OCI-LY3 (cell line): ENCODE measurements around the gene CAPG.
"Not testable (repeated sequence)": the region's sequence is repeated elsewhere in the genome, so short reads cannot be mapped to it uniquely, and the experiment has no call there.

Experiments used
- H2AFZ ChIP-seq: fragments of 200-600, 300-600 bp; shearing (Covaris generic); 2 replicates; pipeline ENCODE4 v1.6.0; 2014; ENCODE audit warnings: antibody characterized with exemption, low read depth, low read length
- H3K27ac ChIP-seq: fragments of 200-600, 300-600 bp; sonication (generic); 2 replicates; pipeline ENCODE4 v1.5.1; 2014; ENCODE audit warnings: mild to moderate bottlenecking, low read length, moderate library complexity, mixed read lengths
- H3K27me3 ChIP-seq: fragments of 200-600, 300-600 bp; sonication (generic); 2 replicates; pipeline ENCODE4 v1.6.1; 2014; ENCODE audit warnings: low read depth, low read length, mixed read lengths
- H3K36me3 ChIP-seq: fragments of 200-600, 300-600 bp; sonication (generic); replicated peaks from 2 replicates; pipeline ENCODE3; 2014; ENCODE audit warnings: low read depth, low read length, mixed read lengths
- H3K4me1 ChIP-seq: fragments of 300-600, 200-600 bp; sonication (generic); 2 replicates; pipeline ENCODE4 v1.6.1; 2014; ENCODE audit warnings: low read length, mixed read lengths
- H3K4me2 ChIP-seq: fragments of 200-600, 300-600 bp; sonication (generic); 2 replicates; pipeline ENCODE4 v1.6.1; 2014; ENCODE audit warnings: low read length, mixed read lengths
- H3K4me3 ChIP-seq: fragments of 300-600, 200-600 bp; sonication (generic); 2 replicates; pipeline ENCODE4 v1.5.1; 2014; ENCODE audit warnings: antibody characterized with exemption, mild to moderate bottlenecking, low read length, moderate library complexity
- H3K79me2 ChIP-seq: fragments of 300-600, 200-600 bp; shearing (Covaris generic); 2 replicates; pipeline ENCODE4 v1.6.1; 2014; ENCODE audit warnings: mild to moderate bottlenecking, low read length, mixed read lengths
- H3K9ac ChIP-seq: fragments of 300-600, 200-600 bp; shearing (Covaris generic); 2 replicates; pipeline ENCODE4 v1.6.0; 2014; ENCODE audit warnings: mild to moderate bottlenecking, low read length, moderate library complexity
- H3K9me3 ChIP-seq: fragments of 200-600, 300-600 bp; shearing (Covaris generic); 2 replicates; pipeline ENCODE4 v1.6.1; 2014; ENCODE audit warnings: low read length, mixed read lengths; ENCODE audit not compliant: insufficient read depth
- H4K20me1 ChIP-seq: fragments of 200-600, 300-600 bp; sonication (generic); 2 replicates; pipeline ENCODE4 v1.6.1; 2016; ENCODE audit warnings: low read length, mixed read lengths; ENCODE audit not compliant: insufficient read depth
- EZH2phosphoT487 ChIP-seq: fragments of 200-600 bp; shearing (Covaris generic); IDR thresholded peaks from 2 replicates; pipeline ENCODE4 v1.6.1; 2018; ENCODE audit warnings: antibody characterized with exemption, mixed run types, low read depth
- TF ChIP-seq, protein P1 (sequence below): fragments of 200-600, 300-600 bp; sonication (generic); IDR thresholded peaks from 2 replicates; pipeline ENCODE4 v1.5.1; 2014; ENCODE audit warnings: antibody characterized with exemption, low read length, low read depth

CAPG gene

DNA sequence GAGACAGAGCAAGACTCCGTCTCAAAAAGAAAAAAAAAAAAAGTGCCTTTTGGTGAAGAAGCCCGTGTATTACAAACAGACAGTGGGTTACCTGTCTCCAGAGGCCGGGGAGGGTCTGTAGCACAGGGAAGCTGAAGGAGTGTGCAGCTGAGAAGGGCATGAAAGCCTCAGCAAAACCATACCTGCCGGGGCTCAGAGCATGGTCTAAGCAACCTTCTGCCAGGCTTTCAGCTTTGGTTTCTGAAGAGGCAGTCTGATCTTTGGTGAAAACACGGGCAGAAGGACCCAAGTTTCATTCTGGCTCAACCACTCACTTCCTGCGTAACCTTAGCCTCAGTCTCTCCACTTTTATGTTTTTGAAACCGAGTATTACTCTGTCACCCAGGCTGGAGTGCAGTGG, 29.8 kb upstream of the CAPG start:
- no peaks in the 10 kb centered on the region for H3K27me3 ChIP-seq
- H3K4me1 ChIP-seq: peaks cover 38% of the 10 kb centered on the region
- no peaks in the 10 kb centered on the region for H3K36me3 ChIP-seq
- H3K4me2 ChIP-seq: peak overlapping the region; percentile 52
- H3K9me3 ChIP-seq: no peaks in the 10 kb centered on the region
- no peaks in the 10 kb centered on the region for H4K20me1 ChIP-seq
- no peaks in the 10 kb centered on the region for H3K79me2 ChIP-seq
- H3K9ac ChIP-seq: peak overlapping the region; percentile 21; the same call in 1 of the 2 replicates
- H2AFZ ChIP-seq: peak overlapping the region; percentile 94
- no peak for TF ChIP-seq EZH2phosphoT487
- TF ChIP-seq, protein P1, sequence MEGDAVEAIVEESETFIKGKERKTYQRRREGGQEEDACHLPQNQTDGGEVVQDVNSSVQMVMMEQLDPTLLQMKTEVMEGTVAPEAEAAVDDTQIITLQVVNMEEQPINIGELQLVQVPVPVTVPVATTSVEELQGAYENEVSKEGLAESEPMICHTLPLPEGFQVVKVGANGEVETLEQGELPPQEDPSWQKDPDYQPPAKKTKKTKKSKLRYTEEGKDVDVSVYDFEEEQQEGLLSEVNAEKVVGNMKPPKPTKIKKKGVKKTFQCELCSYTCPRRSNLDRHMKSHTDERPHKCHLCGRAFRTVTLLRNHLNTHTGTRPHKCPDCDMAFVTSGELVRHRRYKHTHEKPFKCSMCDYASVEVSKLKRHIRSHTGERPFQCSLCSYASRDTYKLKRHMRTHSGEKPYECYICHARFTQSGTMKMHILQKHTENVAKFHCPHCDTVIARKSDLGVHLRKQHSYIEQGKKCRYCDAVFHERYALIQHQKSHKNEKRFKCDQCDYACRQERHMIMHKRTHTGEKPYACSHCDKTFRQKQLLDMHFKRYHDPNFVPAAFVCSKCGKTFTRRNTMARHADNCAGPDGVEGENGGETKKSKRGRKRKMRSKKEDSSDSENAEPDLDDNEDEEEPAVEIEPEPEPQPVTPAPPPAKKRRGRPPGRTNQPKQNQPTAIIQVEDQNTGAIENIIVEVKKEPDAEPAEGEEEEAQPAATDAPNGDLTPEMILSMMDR: no peak
- no peak overlapping the region for H3K4me3 ChIP-seq
- H3K27ac ChIP-seq: no peak overlapping the region

DNA sequence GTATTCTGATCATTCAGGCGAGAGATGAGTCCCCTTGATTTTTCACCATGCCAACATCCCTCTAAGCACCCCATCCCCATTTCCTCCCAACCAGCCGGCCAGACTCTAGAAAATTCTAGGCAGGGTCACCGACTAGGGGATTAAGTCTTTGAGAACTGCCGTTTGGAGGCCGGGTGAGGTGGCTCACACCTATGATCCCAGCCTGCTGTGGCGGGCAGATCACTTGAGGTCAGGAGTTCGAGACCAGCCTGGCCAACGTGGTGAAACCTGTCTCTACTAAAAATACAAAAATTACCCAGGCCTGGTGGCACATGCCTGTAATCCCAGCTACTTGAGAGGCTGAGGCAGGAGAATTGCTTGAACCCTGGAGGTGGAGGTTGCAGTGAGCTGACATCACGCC, 29.4 kb upstream of the CAPG start:
- H3K27ac ChIP-seq, H3K79me2 ChIP-seq, H3K9ac ChIP-seq, H3K27me3 ChIP-seq, H3K36me3 ChIP-seq, H3K9me3 ChIP-seq, H4K20me1 ChIP-seq, H3K4me3 ChIP-seq: not testable (repeated sequence)
- Histone ChIP-seq H3K4me1 (peaks cover 38% of the 10 kb centered on the region), H2AFZ (peak overlapping the region; percentile 94), H3K4me2 (peak overlapping the region; percentile 52; the same call in 1 of the 2 replicates)

DNA sequence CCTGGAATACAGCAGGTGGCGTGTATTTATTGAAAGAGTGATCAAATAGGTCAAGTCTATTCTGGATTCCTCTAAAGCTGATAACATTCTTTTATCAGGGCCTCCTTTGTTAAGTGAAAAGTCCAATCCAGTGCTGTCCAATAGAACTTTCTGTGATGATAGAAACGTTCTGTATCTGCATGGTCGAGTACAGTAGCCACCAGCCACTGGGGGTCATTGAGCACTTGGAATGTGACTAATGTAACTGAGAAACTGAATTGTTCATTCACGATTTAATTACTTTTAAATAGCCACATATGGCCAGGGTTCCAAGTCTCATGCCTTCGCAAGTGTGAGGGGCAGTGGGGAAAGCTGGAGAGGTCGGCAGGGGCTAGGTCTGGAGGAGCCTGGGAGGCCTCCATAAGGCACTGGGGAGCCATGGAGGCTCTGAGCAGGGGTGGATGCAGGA, 28.9 kb upstream of the CAPG start:
- H3K36me3 ChIP-seq: no peaks in the 10 kb centered on the region
- peak overlapping the region; percentile 64; the same call in 1 of the 2 replicates for H2AFZ ChIP-seq
- H3K4me1 ChIP-seq: peaks cover 38% of the 10 kb centered on the region
- peak overlapping the region; percentile 62 for H3K27ac ChIP-seq
- H3K9ac ChIP-seq: peak overlapping the region; percentile 85
- no peaks in the 10 kb centered on the region for H3K79me2 ChIP-seq
- TF ChIP-seq, protein P1: no peak
- TF ChIP-seq EZH2phosphoT487: no peak
- peak overlapping the region; percentile 96 for H3K4me2 ChIP-seq
- H3K27me3 ChIP-seq: no peaks in the 10 kb centered on the region
- no peaks in the 10 kb centered on the region for H3K9me3 ChIP-seq
- H3K4me3 ChIP-seq: peak overlapping the region; percentile 78
- no peaks in the 10 kb centered on the region for H4K20me1 ChIP-seq

DNA sequence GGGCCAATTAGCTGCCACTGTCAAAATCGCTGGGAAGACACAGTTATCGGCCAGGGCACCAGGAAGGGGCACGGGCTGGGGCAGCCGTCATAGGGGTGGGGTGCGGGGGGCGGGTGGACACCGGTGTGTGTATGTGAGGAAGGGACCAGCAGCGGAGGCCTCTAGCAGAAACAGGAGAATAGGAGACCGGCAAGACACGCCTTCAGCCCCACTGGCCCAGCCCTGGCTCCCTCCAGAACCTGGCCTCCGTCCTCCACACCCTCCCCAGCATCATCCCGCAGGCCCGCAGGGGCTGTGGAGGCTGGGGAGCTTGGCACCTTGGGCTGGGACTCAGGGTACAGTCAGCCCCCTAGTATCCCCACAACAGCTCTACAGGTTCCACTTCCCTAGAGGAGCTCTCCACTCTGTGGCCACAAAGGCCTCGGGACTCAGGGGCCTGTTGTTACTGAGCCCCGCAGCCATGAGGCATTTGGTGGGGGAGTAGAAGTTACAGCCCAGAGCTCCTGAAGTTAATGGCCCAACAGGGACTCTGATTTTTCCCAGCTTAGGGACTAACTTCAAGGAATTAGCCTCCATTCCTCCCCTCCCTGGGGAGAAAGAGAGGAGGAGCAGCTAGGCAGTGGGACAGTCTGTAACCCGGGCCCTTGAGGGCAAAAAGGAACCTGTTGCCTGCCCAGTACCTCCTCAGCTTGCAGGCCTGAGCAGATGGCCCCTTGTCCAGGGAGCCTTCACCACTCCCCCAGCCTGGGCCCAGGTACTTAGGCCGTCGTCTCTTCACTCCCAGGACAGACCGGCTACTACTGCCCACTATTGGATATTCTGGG, 28.2 kb upstream of the CAPG start:
- peak overlapping the region; percentile 78 for H3K4me3 ChIP-seq
- H3K9me3 ChIP-seq: no peaks in the 10 kb centered on the region
- H3K27me3 ChIP-seq: no peaks in the 10 kb centered on the region
- peak overlapping the region; percentile 96 for H3K4me2 ChIP-seq
- H3K79me2 ChIP-seq: no peaks in the 10 kb centered on the region
- peaks cover 38% of the 10 kb centered on the region for H3K4me1 ChIP-seq
- peak overlapping the region; percentile 85 for H3K9ac ChIP-seq
- TF ChIP-seq EZH2phosphoT487: no peak
- TF ChIP-seq, protein P1: no peak
- no peaks in the 10 kb centered on the region for H4K20me1 ChIP-seq
- H3K36me3 ChIP-seq: no peaks in the 10 kb centered on the region
- peak overlapping the region; percentile 64; the same call in 1 of the 2 replicates for H2AFZ ChIP-seq
- H3K27ac ChIP-seq: peak overlapping the region; percentile 62
